NCI-H345 treated with DMSO at 0.1 percent for 48 hours (cell line): ENCODE data around the gene AGPS.
"Not testable (repeated sequence)": the region's sequence is repeated elsewhere in the genome, so short reads cannot be mapped to it uniquely, and the experiment has no call there.

Experiments used
- DNase-seq: peaks from one replicate; lab custom pipeline; 2025; ENCODE audit not compliant: unreplicated experiment; lab: John Stamatoyannopoulos, UW

AGPS gene

DNA sequence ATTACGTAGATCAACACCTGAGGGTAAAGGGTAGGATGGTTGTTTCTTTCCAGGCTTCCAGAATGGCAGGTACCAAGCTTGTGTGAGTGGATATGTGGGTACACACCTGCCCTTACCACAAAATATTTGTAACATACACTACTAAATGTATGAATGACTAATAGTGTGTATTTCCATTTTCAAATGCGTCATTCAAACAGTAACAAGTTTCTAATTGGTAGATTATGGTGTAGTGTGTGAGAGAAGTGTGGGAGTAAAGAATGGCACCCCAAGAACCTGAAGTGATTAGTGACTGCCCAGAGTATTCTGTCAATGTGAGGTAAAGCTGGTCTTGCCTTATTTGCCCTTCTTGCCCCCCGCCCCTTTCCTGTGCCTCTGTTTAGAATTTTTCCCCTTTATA lies 21.1 kb downstream of the AGPS start:
- DNase-seq = no peak

DNA sequence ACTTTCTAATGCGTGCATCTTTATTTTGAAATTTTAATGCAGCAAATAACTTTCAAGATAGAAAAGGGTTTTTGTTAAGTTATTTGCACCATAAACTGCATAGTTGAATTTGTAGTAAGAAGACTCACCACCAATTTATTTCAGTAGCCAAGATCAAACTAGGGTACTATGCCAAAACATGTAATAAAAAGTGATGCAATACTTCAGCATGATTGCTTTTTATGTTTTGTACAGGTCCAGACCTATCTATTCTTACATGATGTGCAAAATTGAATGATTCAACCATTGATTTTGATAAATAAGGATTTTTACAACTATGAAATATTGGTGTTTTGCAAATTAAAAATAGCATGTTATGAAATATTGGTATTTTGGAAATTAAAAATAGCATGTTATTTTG lies 26.7 kb downstream of the AGPS start:
- no peak for DNase-seq

DNA sequence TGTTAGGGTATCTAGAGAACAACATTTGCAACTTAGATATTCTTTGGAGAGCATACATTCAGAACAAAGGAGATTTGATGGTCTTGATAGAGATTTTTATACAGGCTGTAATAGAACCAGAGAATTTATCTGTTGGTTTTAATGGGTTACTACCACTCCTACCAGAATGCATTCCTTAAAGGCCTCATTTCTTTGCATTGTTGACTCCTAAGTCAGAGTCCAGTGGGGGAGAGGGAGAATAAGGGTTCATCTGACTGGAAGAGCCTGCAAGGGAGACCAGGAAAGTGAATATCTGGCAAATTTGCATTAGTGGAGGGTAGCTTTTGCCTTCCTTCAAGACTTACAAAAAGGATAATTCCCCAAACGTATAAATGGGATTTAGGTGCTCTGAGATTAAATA lies 29.7 kb downstream of the AGPS start:
- no peak for DNase-seq

DNA sequence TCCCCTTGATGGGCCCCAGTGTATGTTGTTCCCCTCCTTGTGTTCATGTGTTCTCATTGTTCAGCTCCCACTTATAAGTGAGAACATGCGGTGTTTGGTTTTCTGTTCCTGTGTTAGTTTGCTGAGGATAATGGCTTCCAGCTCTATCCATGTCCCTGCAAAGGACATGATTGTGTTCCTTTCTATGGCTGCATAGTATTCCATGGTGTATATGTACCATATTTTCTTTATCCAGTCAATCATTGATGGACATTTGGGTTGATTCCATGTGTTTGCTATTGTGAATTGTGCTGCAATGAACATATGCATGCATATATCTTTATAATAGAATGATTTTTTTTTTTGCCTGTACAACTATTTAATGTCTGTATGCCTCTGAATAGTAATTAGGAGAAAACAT lies 31.5 kb downstream of the AGPS start:
- DNase-seq = not testable (repeated sequence)

DNA sequence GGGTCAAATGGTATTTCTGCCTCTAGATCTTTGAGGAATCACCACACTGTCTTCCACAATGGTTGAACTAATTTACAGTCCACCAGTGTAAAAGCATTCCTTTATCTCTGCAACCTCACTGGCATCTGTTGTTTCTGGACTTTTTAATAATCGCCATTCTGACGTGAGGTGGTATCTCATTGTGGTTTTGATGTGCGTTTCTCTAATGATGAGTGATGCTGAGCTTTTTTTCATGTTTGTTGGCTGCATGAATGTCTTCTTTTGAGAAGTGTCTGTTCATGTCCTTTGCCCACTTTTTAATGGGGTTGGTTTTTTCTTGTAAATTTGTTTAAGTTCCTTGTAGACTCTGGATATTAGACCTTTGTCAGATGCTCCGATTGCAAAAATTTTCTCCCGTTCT lies 32.0 kb downstream of the AGPS start:
- not testable (repeated sequence) for DNase-seq

DNA sequence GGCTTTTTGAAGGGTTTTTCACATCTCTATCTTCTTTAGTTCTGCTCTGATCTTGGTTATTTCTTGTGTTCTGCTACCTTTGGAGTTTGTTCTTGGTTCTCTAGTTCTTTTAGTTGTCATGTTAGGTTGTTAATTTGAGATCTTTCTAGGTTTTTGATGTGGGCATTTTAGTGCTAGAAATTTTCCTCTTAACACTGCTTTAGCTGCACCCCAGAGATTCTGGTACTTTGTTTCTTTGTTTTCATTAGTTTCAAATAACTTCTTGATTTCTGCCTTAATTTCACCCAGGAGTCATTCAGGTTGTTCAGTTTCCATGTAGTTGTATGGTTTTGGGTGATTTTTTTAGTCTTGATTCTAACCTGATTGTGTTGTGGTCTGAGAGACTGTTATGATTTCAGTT lies 34.7 kb downstream of the AGPS start:
- DNase-seq = no peak

DNA sequence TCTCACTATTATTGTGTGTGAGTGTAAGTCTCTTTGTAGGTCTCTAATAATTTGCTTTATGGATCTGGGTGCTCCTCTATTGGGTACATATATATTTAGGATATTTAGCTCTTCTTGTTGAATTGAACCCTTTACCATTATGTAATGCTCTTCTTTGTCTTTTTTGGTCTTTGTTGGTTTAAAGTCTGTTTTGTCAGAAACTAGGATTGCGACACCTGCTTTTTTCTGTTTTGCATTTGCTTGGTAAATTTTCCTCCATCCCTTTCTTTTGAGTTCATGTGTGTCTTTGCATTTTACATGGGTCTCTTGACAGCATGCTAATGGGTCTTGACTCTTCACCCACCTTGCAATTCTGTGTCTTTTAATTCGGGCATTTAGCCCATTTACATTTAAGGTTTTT lies 35.4 kb downstream of the AGPS start:
- DNase-seq = not testable (repeated sequence)

DNA sequence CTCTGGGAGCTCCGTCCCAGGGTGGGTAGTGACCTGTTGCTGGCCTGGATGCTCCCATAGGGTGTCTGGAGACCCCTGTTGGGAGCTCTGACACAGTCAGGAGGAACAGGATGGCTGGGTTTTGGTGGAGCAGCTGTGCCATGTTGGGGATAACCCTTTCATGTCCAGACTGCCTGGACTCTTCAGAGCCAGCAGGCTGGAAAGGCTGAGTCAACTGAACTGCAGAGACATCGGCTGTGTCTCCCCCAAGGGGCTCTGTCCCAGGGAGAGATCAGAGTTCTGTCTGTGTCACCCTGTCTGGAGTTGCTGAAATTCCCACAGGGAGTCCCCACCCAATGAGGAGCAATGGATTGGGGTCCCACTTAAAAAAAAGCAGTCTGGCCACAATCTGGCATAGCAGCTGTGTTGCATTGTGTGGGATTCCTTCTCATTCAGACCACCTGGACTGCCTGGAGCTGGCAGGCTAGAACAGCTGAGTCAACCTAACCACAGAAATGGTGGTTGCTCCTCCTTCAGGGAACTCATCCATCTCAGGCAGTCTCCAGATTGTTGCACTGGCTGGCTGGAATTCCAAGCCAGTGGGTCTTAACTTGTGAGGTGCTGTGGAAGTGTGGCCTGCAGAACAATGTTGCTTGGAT lies 37.2 kb downstream of the AGPS start:
- no peak for DNase-seq

DNA sequence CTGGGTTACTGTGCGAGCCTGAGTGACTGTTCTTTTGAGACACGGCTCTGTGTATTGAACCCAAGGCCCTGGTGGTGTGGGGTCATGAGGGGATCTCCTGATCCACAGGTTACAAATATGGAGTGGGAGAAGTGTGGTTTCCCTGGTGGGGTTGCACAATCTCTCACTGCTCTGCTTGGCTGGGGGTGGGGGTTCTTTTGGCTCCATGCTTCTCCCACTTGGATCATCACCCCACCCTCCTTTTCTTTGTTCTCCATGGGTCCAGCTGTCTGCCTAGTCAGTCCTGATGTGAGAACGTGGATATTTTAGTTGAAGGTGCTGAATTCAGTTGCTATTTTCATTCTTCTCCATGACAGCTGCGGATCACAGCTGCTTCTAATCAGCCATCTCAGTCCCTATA lies 37.8 kb downstream of the AGPS start:
- DNase-seq = no peak

DNA sequence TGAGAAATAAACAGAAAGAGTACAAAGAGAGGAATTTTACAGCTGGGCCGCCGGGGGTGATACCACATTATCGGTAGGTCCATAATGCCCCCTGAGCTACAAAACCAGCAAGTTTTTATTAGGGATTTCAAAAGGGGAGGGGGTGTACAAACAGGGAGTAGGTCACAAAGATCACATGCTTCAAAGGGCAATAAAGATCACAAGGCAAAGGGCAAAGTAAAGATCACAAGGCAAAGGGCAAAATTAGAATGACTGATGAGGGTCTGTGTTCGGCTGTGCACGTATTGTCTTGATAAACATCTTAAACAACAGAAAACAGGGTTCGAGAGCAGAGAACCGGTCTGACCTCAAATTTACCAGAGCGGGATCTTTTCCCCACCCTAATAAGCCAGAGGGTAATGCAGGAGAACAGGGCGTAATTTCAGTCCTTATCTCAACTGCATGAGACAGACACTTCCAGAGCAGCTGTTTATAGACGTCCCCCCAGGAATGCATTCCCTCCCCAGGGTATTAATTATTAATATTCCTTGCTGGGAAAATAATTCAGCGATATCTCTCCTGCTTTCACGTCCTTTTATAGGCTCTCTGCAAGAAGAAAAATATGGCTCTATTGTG lies 38.6 kb downstream of the AGPS start:
- DNase-seq = not testable (repeated sequence)

DNA sequence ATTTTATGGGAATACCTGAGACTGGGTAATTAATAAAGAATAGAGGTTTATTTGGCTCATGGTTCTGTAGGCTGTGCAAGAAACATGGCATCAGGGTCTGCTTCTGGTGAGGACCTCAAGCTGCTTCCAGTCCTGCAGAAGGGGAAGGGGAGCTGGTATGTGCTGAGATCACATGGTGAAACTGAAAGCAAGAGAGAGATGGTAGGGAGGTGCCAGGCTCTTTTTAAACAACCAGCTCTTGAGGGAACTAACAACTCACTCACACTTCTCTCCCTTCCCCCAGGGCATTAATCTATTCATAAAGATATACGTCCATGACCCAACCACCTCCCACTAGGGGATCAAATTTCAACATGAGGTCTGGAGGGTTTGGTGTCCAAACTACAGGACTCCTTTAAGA lies 40.1 kb downstream of the AGPS start:
- no peak for DNase-seq

DNA sequence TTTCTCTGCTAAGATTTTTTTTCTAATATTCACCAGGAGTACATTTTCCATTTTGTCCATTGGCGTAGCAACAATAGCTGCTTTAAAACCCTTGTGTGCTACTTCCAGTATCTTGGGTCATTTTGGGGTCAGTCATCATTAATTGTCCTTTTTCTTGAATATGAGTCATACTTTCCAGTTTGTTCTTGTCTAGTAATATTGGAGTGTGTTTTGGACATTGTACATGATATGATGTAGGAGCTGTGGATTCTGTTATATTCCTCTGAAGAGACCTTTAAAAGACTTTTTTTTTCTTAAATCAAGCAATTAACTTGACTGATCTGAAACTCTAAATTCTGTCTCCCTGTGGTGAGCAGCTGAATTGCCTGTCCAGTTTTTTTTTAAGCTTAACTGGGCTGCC lies 40.8 kb downstream of the AGPS start:
- no peak for DNase-seq

DNA sequence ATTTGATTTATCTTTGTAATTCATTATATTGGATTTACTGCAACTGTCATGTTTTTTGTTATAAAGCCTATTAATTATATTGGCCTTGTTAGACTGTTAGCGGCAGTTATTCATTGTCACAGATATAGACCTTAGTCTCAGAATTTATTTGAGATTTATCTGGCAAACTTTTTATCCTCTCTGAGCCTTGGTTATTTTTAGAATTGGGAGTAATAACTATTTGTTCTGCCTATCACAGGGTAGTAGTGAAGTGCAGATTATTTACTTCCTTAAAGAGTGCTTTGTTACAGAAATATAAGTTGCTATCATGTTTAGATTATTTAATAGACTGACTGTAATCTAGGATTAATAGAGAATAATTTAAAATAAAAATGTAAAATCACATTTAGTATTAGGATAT lies 41.9 kb downstream of the AGPS start:
- DNase-seq = no peak

DNA sequence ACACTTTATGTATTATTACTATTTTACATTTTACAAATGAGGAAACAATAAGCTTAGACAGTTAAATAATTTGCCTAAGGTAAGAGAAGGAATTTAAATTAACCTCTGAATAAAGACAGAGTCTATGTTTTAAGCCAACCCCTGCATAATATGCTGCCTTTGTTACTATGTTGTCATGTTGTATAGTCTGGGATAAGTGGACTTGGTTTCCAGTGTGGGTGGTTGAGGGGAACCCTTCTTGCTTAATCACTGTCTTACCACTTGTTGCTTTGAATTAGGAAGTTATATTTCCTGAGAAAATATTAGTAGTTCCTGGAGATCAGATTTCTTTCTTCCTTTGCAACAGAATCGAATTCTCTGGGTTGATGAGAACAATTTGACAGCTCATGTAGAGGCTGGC lies 52.6 kb downstream of the AGPS start:
- DNase-seq = no peak

DNA sequence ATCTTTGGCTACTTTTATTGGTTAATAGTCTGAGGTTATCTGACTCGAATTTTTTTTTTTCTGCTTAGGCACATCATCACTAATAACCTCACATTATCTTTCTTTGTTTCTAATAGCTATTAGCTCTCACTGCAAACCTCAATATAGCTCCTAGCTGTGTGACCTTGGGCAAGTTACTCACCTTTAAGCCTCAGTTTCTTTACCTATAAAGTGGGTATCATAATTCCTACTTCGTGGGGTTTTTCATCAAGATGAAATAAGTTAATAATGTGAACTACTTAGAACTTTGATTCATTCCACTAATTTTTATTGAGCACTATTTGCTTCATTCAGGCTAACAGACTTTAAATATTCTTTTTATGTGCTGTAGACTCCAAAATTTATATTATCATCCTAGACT lies 55.5 kb downstream of the AGPS start:
- DNase-seq = no peak

DNA sequence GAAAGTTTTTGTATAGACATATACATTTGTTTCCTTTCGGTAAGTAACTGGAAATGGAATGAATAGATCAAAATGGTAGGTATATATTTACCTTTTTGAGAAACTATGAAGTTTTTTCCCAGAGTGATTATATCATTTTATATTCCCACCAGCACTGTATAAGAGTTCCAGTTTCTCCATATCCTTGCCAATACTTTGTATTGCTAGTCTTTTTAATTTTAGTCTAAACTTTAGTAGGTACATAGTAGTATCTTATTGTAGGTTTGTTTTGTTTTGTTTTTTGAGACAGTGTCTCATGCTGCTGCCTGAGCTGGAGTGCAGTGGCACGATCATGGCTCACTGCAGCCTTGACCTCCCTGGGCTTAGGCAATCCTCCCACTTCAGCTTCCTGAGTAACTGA lies 56.6 kb downstream of the AGPS start:
- no peak for DNase-seq

DNA sequence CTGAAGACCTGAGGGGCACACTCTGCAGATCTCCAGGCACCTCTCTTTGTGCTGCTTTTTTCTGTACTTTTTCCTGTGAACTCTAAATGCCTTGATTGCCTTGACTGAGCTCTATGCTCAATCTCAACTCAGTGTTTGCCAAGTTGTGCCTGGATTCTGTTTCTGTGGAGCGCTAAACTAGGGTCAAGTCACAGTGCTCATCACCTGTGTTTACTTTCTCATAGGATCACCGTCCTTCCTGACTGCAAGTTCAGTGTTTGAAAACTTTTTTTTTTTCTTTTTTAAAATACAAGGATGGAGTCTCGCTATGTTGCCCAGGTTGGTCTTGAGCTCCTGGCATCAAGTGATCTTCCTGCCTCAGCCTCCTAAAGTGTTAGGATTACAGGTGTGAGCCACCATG lies 62.6 kb downstream of the AGPS start:
- DNase-seq = no peak

DNA sequence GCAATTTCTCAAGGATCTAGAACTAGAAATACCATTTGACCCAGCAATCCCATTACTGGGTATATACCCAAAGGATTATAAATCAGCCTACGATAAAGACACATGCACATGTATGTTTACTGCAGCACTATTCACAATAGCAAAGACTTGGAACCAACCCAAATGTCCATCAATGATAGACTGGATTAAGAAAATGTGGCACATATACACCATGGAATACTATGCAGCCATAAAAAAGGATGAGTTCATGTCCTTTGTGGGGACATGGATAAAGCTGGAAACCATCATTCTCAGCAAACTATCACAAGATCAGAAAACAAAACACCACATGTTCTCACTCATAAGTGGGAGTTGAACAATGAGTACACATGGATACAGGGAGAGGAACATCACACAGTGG lies 67.2 kb downstream of the AGPS start:
- DNase-seq = not testable (repeated sequence)

DNA sequence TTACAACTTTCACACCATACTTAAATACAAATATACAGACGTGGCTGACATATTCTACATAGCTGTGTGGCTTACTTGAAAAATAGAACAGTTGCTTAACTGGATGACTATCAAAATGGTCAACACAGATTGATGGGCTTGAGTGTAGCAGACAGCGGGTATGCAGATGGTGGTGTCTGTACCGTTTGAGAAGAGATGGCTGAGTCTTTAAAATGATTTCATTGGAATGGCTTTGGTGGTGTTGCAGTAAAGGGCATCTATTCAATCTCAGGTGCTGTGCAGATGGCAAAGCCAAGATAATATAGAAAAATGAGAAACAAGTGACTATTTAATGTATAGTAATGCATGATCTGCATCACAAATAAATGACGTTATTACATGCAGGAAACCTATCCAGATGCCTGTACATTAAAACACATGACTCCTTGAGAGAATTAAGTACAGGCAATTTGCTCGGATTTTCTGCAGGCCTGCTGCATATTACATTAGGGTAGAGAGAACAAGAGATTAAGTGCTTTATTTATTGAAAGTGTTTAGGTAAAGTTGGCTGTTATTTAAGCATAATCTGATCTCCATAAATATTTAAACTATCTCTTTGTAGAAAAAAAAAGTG lies 68.5 kb downstream of the AGPS start:
- DNase-seq = no peak

DNA sequence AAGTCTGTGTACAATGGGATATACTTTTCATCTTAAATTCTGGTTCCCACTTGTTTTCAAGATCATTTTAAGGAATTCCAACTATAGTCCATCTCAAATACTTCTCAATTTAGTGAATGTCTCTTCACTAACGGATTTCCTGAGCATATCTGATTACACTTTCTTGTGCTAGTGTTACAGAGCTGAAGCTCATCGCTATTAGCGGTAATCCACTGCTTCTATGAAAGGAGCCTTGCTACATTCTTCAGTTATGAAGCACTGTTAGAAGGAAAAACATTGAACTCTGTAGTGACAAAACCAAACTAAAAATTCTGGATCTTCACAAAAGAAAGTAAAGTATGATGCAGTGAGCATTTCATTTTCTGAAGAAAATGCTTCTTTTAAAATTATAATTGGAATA lies 72.0 kb downstream of the AGPS start:
- DNase-seq = no peak

DNA sequence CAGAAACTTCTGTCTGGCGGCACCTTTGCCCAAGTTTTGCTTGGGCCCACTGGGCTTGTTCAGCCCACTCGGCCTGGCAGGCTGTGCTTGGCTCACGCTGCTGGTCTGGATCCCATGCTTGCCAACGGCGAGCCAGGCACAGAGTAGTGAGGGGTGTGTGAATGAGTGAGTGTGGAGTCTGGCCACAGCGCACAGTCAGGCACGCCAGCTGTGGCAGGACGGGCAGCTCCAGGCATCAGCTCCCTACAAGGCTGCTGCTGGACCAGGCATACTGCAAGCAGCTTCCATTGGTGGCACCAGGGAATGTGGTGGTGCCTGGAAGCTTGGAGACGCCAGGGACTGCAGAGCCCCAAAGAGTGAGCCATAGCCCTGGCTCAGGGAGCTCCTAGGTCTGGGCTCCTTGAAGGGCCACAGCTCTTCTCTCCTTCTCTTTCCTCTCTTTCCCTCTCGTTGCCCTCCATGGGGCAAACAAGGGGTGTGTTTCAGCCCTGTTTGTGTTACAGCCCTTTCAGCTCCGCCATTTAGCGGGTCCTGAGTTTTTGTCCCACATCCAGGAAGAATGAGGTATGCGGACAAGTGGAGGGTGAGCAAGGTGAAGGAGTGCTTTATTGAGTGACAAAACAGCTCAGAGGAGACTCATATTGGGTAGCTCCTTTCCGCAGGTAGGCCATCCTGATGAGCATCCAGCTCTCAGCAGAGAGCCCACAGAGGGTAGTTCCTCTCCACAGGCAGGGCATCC lies 73.0 kb downstream of the AGPS start:
- DNase-seq = no peak
